GM13977 (cell line): ENCODE measurements around the gene LEPROT.

ENCODE experiments used
- DNase-seq: peaks from one replicate; pipeline ENCODE4 v3.0.0; 2012; ENCODE audit warnings: low spot score
- CTCF ChIP-seq: IDR thresholded peaks from 2 replicates; pipeline ENCODE4 v1.5.1; 2012; ENCODE audit warnings: mild to moderate bottlenecking, control low read depth; ENCODE audit not compliant: insufficient read depth; ENCODE audit errors: extremely low read depth, missing control alignments
- in situ Hi-C: fragments of 300-500 bp; cut with MboI; formaldehyde crosslinking; loops from one replicate; pipeline ENCODE4 v1.12.0; 2022; ENCODE audit warnings: low sequenced_read_pairs, low pct_unique_long_range_greater_than_20kb, mixed read lengths, inconsistent platforms; ENCODE audit not compliant: unreplicated experiment

Gene LEPROT

DNA sequence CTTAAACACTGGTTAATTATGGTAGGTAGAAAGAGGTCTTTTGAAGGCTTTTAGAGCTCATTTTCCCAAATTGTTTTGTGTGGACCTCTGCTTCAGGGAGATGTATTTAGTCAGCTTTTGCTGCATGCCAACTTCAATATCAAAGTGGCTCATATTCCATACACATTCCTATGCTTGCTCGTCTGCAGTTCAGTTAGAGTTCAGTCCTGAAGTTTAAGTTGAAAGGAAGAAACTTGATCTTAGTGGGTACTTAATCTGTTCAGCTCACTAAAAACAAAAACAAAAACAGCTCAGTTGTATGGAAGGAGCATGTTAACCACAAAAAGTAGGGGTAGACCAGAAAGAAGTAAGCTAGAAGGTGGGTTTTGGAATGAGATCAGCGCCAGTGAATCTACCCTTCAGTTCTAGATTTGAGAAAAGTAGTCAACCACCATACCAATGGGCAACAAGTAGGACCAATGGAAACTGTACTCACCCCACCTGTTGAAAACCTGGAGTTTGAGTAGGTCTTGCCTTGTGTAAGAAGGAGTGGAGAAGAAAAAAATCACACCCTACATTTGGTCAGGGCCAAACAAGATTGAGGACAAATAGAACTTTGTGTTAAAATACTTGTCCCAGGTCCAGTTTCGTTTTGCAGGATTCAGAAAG, 58.0 kb downstream of the LEPROT start:
- in situ Hi-C loops, result no loop called here
- no peak for DNase-seq
- TF ChIP-seq CTCF, result no peak

GRCh38 chr1:65479554-65480204, 59.2 kb downstream of the LEPROT start:
- DNase-seq, result no peak
- no peak for TF ChIP-seq CTCF
- in situ Hi-C loops, result no loop called here

DNA sequence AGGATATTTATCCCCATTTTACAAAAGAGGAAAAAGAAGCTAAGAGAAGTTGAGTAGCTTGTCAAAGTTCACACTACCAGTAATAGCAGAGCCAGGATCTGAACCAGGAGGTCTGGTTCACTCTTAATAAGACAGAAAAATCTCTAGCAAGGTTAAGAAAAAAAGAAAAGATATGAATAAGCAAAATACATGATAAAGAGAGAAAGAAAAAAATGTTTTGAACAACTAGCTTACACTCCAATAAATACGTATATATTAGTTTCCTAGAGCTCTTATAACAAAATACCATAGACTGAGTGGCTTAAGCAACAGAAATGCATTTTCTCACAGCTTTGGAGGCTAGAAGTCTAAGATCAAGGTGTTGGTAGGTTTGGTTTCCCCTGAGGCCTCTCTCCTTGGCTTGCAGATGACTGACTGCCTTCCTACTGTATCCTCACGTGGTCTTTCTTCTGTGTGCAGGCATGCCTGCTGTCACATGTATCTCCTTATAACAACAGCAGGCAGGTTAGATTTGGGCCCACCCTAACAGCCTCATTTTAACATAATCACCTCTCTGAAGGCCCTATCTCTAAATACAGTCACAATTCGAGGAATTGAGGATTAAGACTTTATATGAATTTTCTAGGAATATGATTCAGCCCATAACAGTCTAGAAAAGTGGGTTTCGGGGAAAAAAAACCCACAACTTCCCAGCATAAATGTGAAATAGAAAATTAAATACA, 60.4 kb downstream of the LEPROT start:
- TF ChIP-seq CTCF, result no peak
- in situ Hi-C loops, result no loop called here
- DNase-seq, result no peak

DNA sequence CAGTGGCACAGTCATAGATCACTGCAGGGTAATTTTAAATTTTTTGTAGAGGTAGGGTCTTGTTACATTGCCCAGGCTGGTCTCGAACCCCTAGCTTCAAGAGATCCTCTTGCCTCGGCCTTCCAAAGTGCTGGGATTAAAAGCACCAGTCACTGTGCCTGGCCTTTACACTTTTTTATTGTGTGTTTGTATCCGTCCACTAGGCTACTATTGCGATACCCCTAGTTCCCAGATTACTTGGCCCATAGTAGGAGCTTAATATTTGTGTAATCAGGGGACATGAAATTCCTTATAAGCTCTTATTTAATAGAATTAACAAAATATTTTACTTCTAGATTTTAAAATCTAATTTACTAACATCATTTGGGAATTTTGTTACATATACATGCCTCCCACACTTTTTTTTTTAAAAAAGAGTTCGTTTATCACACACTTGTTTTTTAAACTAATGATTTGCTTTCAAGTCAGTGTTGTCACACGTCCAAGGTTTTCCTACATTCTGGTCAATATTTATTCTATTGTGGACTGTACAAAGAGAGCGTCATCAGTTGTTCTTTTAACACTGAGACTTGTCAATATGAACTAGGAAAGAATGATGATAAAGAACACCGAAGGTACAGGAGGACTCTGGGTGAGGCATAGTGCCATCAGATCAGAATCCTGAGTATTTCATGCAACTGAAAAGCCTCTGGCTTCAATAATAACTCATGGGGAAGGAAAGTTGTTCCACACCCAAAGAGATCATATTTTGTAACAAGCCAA, 63.7 kb downstream of the LEPROT start:
- TF ChIP-seq CTCF, result no peak
- DNase-seq, result no peak
- in situ Hi-C loops, result no loop called here
